ENCODE measurements around the gene POLR2B.
"Not testable (repeated sequence)": the region's sequence is repeated elsewhere in the genome, so short reads cannot be mapped to it uniquely, and the experiment has no call there.

Gene POLR2B

DNA sequence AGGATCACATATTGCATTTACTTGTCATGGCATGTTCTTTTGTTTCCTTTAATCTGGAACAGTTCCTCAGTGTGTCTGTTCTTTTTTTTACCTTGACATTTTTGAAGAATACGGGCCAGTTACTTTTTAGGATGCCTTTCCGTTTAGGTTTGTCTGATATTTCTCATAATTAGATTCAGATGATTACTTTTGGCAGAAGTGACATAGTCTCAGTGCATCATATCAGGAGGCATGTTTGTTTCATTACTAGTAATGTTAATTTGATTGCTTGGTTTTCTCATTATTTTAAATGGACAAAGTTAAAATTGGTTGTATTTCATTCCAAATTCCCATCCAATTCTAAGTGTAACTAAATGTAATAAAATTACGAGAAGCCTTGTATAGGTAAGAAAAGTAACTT, 8.3 kb downstream of the POLR2B start:
- no peak for DNase-seq (ENCODE audit: low read depth)

- DNase-seq (ENCODE audit: low read depth), result no peak
These were observed 11.6 kb downstream of the POLR2B start for GRCh38 chr4:56990109-56990905.

DNA sequence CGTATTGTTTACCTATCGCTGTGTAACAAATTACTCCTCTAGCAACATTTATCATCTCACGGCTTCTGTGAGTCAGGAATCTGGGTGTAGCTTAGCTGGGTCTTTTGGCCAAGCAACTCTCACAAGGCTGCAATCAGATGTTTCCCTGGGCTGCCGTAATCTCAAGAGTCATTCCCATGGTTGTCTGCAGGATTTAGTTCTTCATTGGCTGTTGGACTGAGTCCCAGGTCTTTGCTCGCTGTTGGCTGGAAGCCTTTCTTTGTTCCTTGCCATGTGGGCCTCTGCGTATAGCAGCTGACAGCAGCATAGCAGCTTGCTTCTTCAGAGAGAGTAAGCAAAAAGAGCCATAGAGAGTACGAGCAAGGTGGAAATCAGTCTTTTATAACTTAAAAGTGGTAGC, 16.8 kb downstream of the POLR2B start:
- DNase-seq (ENCODE audit: low read depth), result no peak

DNA sequence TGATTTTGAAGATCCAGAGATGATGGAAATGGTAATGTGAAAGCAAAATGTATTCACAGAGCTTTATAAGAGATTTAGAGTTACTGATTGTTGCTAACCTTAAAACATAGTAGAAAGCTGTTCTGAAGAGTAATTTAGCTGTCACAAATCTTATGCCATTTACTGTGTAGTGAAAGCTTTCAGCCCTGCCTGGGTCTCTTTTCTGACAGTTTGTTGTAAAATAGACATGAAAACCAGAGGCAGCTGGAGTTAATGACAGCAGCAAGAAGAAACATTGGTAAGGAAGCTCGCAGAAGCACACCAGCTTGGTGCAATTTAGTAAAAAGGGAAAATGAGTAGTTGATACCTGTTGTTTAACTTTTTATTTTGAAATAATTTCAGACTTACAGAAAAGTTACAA, 21.1 kb downstream of the POLR2B start:
- DNase-seq (ENCODE audit: low read depth), result no peak

GRCh38 chr4:57013543-57014120, 34.9 kb downstream of the POLR2B start:
- DNase-seq (ENCODE audit: low read depth), result no peak

- DNase-seq (ENCODE audit: low read depth), result no peak
These were observed 40.3 kb downstream of the POLR2B start for GRCh38 chr4:57018980-57019379.

DNA sequence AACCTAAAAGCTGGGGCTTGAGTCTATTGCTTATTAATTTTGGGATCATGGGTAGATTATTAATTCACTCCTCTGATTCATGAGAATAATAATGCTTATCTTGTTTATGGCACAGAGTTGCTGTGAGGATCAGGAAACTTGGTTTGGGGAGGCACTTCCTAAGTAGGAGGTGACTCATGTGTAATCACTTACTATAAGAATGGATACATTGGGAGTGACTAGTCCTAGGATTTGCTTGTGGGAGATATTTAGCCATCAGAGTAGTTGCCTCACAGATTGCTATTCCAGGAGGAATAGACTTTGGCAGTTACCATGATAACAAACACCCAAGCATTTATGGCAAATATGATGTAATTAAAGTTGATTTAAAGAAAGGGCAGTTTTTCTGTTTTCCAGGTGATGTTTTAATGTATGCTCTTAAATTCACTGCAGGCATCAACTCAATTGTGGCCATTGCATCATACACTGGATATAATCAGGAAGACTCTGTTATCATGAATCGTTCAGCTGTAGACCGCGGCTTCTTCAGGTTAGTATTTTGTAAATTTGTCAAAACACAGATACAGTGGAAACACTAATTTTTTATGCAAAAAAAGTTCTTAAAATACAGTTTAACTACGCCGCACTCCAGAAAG, 41.9 kb downstream of the POLR2B start:
- no peak for DNase-seq (ENCODE audit: low read depth)

DNA sequence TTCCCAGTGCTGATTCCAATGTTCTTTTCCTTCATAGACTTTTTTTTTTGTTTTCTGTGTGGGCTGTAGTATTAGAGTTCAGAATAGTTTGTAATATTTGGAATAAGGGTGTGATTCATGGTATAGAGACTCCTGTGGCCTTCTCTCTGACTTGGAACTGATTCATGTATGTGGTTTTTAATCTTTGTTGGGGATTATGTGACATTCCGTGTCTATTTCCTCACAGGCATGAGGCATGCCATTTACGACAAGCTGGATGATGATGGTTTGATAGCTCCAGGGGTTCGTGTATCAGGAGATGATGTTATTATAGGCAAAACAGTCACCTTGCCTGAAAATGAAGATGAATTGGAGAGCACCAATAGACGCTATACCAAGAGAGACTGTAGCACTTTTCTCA, 44.4 kb downstream of the POLR2B start:
- DNase-seq (ENCODE audit: low read depth), result no peak

GRCh38 chr4:57034520-57034919, 55.8 kb downstream of the POLR2B start:
- no peak for DNase-seq (ENCODE audit: low read depth)

GRCh38 chr4:57037982-57038604, 59.4 kb downstream of the POLR2B start:
- DNase-seq (ENCODE audit: low read depth), result no peak

DNA sequence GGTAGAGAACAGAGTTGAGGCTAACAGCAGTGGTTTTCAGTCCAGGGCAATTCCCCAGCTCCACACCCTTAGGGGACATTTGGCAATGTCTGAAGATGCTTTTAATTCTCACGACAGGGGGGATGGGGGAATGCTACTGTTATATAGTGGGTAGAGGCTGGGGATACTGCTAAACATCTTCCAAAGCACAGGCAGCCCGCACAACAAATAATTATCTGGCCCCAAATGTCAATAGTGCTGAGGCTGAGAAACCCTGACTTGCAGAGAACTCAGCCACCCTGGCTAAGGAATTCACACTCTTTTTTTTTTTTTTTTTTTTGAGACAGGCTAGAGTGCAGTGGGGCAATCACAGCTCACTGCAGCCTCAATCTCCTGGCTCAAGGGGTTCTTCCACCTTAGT, 60.6 kb downstream of the POLR2B start:
- no peak for DNase-seq (ENCODE audit: low read depth)

GRCh38 chr4:57040510-57040909, 61.8 kb downstream of the POLR2B start:
- no peak for DNase-seq (ENCODE audit: low read depth)

GRCh38 chr4:57041020-57041419, 62.3 kb downstream of the POLR2B start:
- DNase-seq (ENCODE audit: low read depth), result no peak

GRCh38 chr4:57042711-57043169, 64.0 kb downstream of the POLR2B start:
- no peak for DNase-seq (ENCODE audit: low read depth)

GRCh38 chr4:57043347-57044251, 64.9 kb downstream of the POLR2B start:
- DNase-seq (ENCODE audit: low read depth), result no peak

GRCh38 chr4:57044279-57044678, 65.6 kb downstream of the POLR2B start:
- no peak for DNase-seq (ENCODE audit: low read depth)

- no peak for DNase-seq (ENCODE audit: low read depth)
These were observed 66.3 kb downstream of the POLR2B start for GRCh38 chr4:57044996-57045395.

GRCh38 chr4:57047046-57047445, 68.3 kb downstream of the POLR2B start:
- DNase-seq (ENCODE audit: low read depth), result not testable (repeated sequence)

DNA sequence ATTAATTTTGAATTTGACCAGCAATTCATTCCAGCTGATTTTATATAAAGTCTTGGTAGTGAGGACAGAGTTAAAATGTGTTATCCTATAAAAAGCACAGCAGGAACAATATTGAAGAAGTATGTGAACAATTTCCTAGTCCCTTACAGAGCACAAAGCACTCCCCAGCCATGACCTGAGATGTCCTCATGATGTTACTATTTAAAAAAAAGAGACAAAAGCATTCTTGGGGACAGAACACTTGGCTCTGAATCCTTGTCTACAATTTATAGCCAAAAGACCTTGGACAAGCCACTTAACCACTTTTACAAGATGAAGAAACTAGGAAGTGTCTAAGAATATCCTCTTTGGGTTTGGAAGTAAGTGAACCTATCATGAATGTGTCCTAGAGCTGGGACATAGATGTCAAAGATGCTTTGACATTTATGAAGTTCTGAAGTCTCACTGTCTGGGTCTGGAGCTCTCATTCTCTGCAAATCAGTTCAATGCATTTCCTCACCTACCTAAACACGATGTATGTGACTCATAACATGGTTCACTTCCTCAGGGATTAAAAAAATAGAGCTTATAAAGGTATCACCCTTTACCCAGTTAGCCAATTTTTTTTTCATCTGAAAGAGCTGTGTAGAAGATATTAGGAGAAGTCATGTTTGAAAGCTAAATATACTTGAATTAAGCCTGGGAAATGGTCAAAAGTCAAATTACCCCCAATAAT, 70.1 kb downstream of the POLR2B start:
- DNase-seq (ENCODE audit: low read depth), result no peak

DNA sequence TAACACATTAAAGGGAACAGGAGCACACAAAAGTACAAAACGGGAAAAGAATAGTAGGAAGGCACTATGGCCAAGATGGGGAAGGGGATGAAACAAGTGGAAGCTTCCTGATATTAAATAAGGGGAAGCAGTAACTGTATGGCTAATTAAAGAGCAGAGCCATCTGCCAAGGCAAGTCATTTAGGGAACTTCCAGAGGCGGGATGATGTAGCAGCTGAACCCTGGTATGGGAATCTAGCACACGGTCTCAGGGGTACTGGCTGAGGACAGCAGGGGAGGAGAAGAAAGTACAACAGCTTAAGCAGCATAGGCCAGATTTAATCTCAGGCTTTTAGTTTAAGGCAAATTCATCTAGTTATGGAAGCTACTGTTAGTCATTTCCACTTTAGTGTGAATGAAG, 72.4 kb downstream of the POLR2B start:
- DNase-seq (ENCODE audit: low read depth), result no peak

GRCh38 chr4:57051524-57051923, 72.8 kb downstream of the POLR2B start:
- DNase-seq (ENCODE audit: low read depth), result no peak

Data from stimulated activated CD4-positive, alpha-beta T cell treated with anti-CD3 and anti-CD28 coated beads, Interleukin-2, amount 100 ng/mL, for 4 hours (primary cell).